ENCODE results near the gene SMIM15.

GRCh38 chr5:61176631-61177030, 14.4 kb upstream of the SMIM15 start:
- TF ChIP-seq REST (IDR thresholded peaks at IDR 0.05; ENCODE audit: borderline replicate concordance) (no peak), MXI1 (conservative IDR thresholded peaks at IDR 0.05; ENCODE audit: poor library complexity, severe bottlenecking) (no peak)

Data from neural cell (in vitro differentiated cells).